ENCODE data around the gene TOM1. TPM values are rescaled to one million over a fixed set of nuclear protein-coding genes. Genes with fewer than 3 reads are reported as not detected.

The TOM1 gene
- total RNA-seq, 1 donor from 2014 or later: 16.8 TPM

GRCh38 chr22:35312198-35313059 is 12.7 kb downstream of the TOM1 start:
- H3K4me3 Mint-ChIP-seq: no peak overlapping the region
- intact Hi-C loops (cut with micrococcal nuclease): no loop called here
- no peaks in the 10 kb centered on the region for H3K36me3 Mint-ChIP-seq (ENCODE audit: low read depth)
- peak overlapping the region; percentile 17 for H3K27ac Mint-ChIP-seq
- DNase-seq: no peak
- no peaks in the 10 kb centered on the region for H3K9me3 Mint-ChIP-seq
- H3K27me3 Mint-ChIP-seq: no peaks in the 10 kb centered on the region
- H3K4me1 Mint-ChIP-seq: peaks cover 61% of the 10 kb centered on the region

- no peaks in the 10 kb centered on the region for H3K36me3 Mint-ChIP-seq (ENCODE audit: low read depth)
- no peak overlapping the region for H3K27ac Mint-ChIP-seq
- intact Hi-C loops (cut with micrococcal nuclease): no loop called here
- no peaks in the 10 kb centered on the region for H3K27me3 Mint-ChIP-seq
- no peak overlapping the region for H3K4me3 Mint-ChIP-seq
- peaks cover 51% of the 10 kb centered on the region for H3K4me1 Mint-ChIP-seq
- H3K9me3 Mint-ChIP-seq: no peaks in the 10 kb centered on the region
- DNase-seq: no peak
Measured at GRCh38 chr22:35313311-35314121, 13.8 kb downstream of the TOM1 start.

- DNase-seq: no peak
- no peak overlapping the region for H3K4me3 Mint-ChIP-seq
- H3K27me3 Mint-ChIP-seq: no peaks in the 10 kb centered on the region
- peak overlapping the region; percentile 51 for H3K27ac Mint-ChIP-seq
- H3K9me3 Mint-ChIP-seq: no peaks in the 10 kb centered on the region
- intact Hi-C loops (cut with micrococcal nuclease): no loop called here
- peaks cover 43% of the 10 kb centered on the region for H3K4me1 Mint-ChIP-seq
- no peaks in the 10 kb centered on the region for H3K36me3 Mint-ChIP-seq (ENCODE audit: low read depth)
Measured at GRCh38 chr22:35314161-35314942, 14.7 kb downstream of the TOM1 start.

GRCh38 chr22:35315141-35315854 is 15.6 kb downstream of the TOM1 start:
- Mint-ChIP-seq H3K4me1 (peaks cover 35% of the 10 kb centered on the region), H3K9me3 (no peaks in the 10 kb centered on the region), H3K27me3 (no peaks in the 10 kb centered on the region), H3K4me3 (no peak overlapping the region), H3K27ac (no peak overlapping the region), H3K36me3 (ENCODE audit: low read depth) (no peaks in the 10 kb centered on the region)
- DNase-seq: no peak
- intact Hi-C loops (cut with micrococcal nuclease): no loop called here

GRCh38 chr22:35315855-35316745 is 16.4 kb downstream of the TOM1 start:
- Mint-ChIP-seq H3K9me3 (no peaks in the 10 kb centered on the region), H3K27me3 (no peaks in the 10 kb centered on the region), H3K36me3 (ENCODE audit: low read depth) (peaks cover 3% of the 10 kb centered on the region), H3K27ac (no peak overlapping the region), H3K4me1 (peaks cover 27% of the 10 kb centered on the region), H3K4me3 (no peak overlapping the region)
- no peak for DNase-seq
- intact Hi-C loops (cut with micrococcal nuclease): no loop called here

GRCh38 chr22:35316751-35317150 is 17.1 kb downstream of the TOM1 start:
- peaks cover 6% of the 10 kb centered on the region for H3K36me3 Mint-ChIP-seq (ENCODE audit: low read depth)
- H3K4me3 Mint-ChIP-seq: no peak overlapping the region
- peaks cover 24% of the 10 kb centered on the region for H3K4me1 Mint-ChIP-seq
- intact Hi-C loops (cut with micrococcal nuclease): no loop called here
- H3K27me3 Mint-ChIP-seq: no peaks in the 10 kb centered on the region
- H3K27ac Mint-ChIP-seq: no peak overlapping the region
- H3K9me3 Mint-ChIP-seq: no peaks in the 10 kb centered on the region
- no peak for DNase-seq

- DNase-seq: no peak
- no peaks in the 10 kb centered on the region for H3K9me3 Mint-ChIP-seq
- no peak overlapping the region for H3K27ac Mint-ChIP-seq
- intact Hi-C loops (cut with micrococcal nuclease): no loop called here
- H3K36me3 Mint-ChIP-seq (ENCODE audit: low read depth): peaks cover 7% of the 10 kb centered on the region
- no peak overlapping the region for H3K4me3 Mint-ChIP-seq
- H3K4me1 Mint-ChIP-seq: peaks cover 16% of the 10 kb centered on the region
- no peaks in the 10 kb centered on the region for H3K27me3 Mint-ChIP-seq
Measured at GRCh38 chr22:35317680-35318290, 18.1 kb downstream of the TOM1 start.

- intact Hi-C loops (cut with micrococcal nuclease): no loop called here
- Mint-ChIP-seq H3K27ac (no peak overlapping the region), H3K36me3 (ENCODE audit: low read depth) (peaks cover 9% of the 10 kb centered on the region), H3K4me1 (peaks cover 11% of the 10 kb centered on the region), H3K27me3 (no peaks in the 10 kb centered on the region), H3K4me3 (no peak overlapping the region), H3K9me3 (no peaks in the 10 kb centered on the region)
- DNase-seq: no peak
Measured at GRCh38 chr22:35318346-35319215, 18.9 kb downstream of the TOM1 start.

- no peak for DNase-seq
- Mint-ChIP-seq H3K27ac (no peak overlapping the region), H3K36me3 (ENCODE audit: low read depth) (peaks cover 14% of the 10 kb centered on the region), H3K27me3 (no peaks in the 10 kb centered on the region), H3K4me3 (no peak overlapping the region), H3K4me1 (peaks cover 5% of the 10 kb centered on the region), H3K9me3 (no peaks in the 10 kb centered on the region)
- intact Hi-C loops (cut with micrococcal nuclease): no loop called here
Measured at GRCh38 chr22:35319244-35319985, 19.7 kb downstream of the TOM1 start.

- no peaks in the 10 kb centered on the region for H3K9me3 Mint-ChIP-seq
- H3K27ac Mint-ChIP-seq: no peak overlapping the region
- intact Hi-C loops (cut with micrococcal nuclease): no loop called here
- no peak for DNase-seq
- H3K4me1 Mint-ChIP-seq: no peaks in the 10 kb centered on the region
- H3K36me3 Mint-ChIP-seq (ENCODE audit: low read depth): peaks cover 33% of the 10 kb centered on the region
- H3K27me3 Mint-ChIP-seq: no peaks in the 10 kb centered on the region
- H3K4me3 Mint-ChIP-seq: no peak overlapping the region
Measured at GRCh38 chr22:35322126-35322525, 22.4 kb downstream of the TOM1 start.

GRCh38 chr22:35322893-35323292 is 23.2 kb downstream of the TOM1 start:
- Mint-ChIP-seq H3K4me1 (no peaks in the 10 kb centered on the region), H3K4me3 (no peak overlapping the region), H3K9me3 (no peaks in the 10 kb centered on the region), H3K36me3 (ENCODE audit: low read depth) (peaks cover 37% of the 10 kb centered on the region), H3K27ac (no peak overlapping the region), H3K27me3 (no peaks in the 10 kb centered on the region)
- DNase-seq: no peak
- intact Hi-C loops (cut with micrococcal nuclease): no loop called here
